T-cell (primary cell): ENCODE measurements around the gene ST3GAL2. TPM values are rescaled to one million over a fixed set of nuclear protein-coding genes. Genes with fewer than 3 reads are reported as not detected.
"Not testable (repeated sequence)": the region's sequence is repeated elsewhere in the genome, so short reads cannot be mapped to it uniquely, and the experiment has no call there.

Source experiments
- ATAC-seq, 4 experiments: fragments of 200-7000 bp in 3 of 4; fragments of 150-1000 bp in 1 of 4; cut with Tn5 transposase; replicated peaks in 1 of 4; 1 replicate in 3 of 4; 2 replicates in 1 of 4; pipeline ENCODE4 v1.10.0; 2021; ENCODE audit warnings: moderate library complexity in 3 of 4, mild to moderate bottlenecking in 2 of 4, moderate number of reproducible peaks in 1 of 4
- CTCF ChIA-PET, 2 donors: fragments of 300-600 bp; sonication (Branson Sonifier 250); formaldehyde crosslinking; loops; one replicate each; lab custom pipeline; 2022; ENCODE audit warnings: antibody characterized with exemption in 2 of 2; lab: Charles Lee
- POLR2A ChIA-PET, 2 donors: fragments of 300-600 bp; sonication (Branson Sonifier 250); formaldehyde crosslinking; loops; one replicate each; lab custom pipeline; 2022; ENCODE audit warnings: antibody characterized with exemption in 2 of 2; lab: Charles Lee
- DNase-seq, 35 experiments: peaks; one replicate each; pipeline versions ENCODE4 v3.0.0 to v3.0.0-alpha.2; 2013 to 2023
- H3K27ac ChIP-seq: one replicate; pipeline ENCODE4 v1.5.1; 2013; ENCODE audit warnings: low read length
- H3K27me3 ChIP-seq, 2 experiments: replicated peaks in 1 of 2; 1 replicate in 1 of 2; 2 replicates in 1 of 2; pipeline versions ENCODE4 v1.6.1 to v1.7.0; 2013; ENCODE audit warnings: low read length in 1 of 2, mixed read lengths in 1 of 2; ENCODE audit not compliant: control insufficient read depth in 2 of 2, insufficient read depth in 2 of 2; ENCODE audit errors: extremely low read depth in 1 of 2
- H3K36me3 ChIP-seq, 2 donors: 1 replicate in 1 of 2; 2 replicates in 1 of 2; pipeline versions ENCODE4 v1.6.1 to v1.7.0; 2013; ENCODE audit warnings: low read length in 1 of 2; ENCODE audit not compliant: control insufficient read depth in 2 of 2, insufficient read depth in 1 of 2; ENCODE audit errors: extremely low read depth in 1 of 2
- H3K4me1 ChIP-seq, 2 experiments: 1 replicate in 1 of 2; 2 replicates in 1 of 2; pipeline versions ENCODE4 v1.6.1 to v1.7.0; 2013; ENCODE audit warnings: low read length in 2 of 2, mixed read lengths in 1 of 2; ENCODE audit not compliant: insufficient read depth in 2 of 2, control insufficient read depth in 1 of 2; ENCODE audit errors: extremely low read depth in 1 of 2
- H3K4me3 ChIP-seq, 2 donors: 1 replicate in 1 of 2; 2 replicates in 1 of 2; pipeline versions ENCODE4 v1.5.1 to v1.7.0; 2013; ENCODE audit warnings: mild to moderate bottlenecking in 2 of 2, low read length in 1 of 2, moderate library complexity in 1 of 2; ENCODE audit not compliant: control insufficient read depth in 1 of 2; ENCODE audit errors: extremely low read depth in 1 of 2
- H3K9me3 ChIP-seq: 2 replicates; pipeline ENCODE4 v1.7.0; 2013
- H3K27ac Mint-ChIP-seq, 2 donors: one replicate each; pipeline ENCODE4 v1.8.0; 2020 to 2021; ENCODE audit warnings: mild to moderate bottlenecking in 2 of 2, mixed read lengths in 2 of 2
- H3K27me3 Mint-ChIP-seq, 2 donors: one replicate each; pipeline ENCODE4 v1.8.0; 2021 to 2022; ENCODE audit warnings: mixed read lengths in 2 of 2
- H3K36me3 Mint-ChIP-seq: one replicate; pipeline ENCODE4 v1.8.0; 2021; ENCODE audit warnings: mixed read lengths
- H3K4me1 Mint-ChIP-seq, 3 donors: one replicate each; pipeline ENCODE4 v1.8.0; 2020 to 2022; ENCODE audit warnings: mixed read lengths in 3 of 3, mild to moderate bottlenecking in 1 of 3
- H3K4me3 Mint-ChIP-seq, 3 donors: one replicate each; pipeline ENCODE4 v1.8.0; 2020 to 2022; ENCODE audit warnings: mild to moderate bottlenecking in 3 of 3, mixed read lengths in 3 of 3, moderate library complexity in 3 of 3
- H3K9me3 Mint-ChIP-seq, 3 donors: one replicate each; pipeline ENCODE4 v1.8.0; 2020 to 2022; ENCODE audit warnings: mixed read lengths in 3 of 3
- WGBS: methylation state at CpG from one replicate; pipeline ENCODE4 v1.1.5; 2013; ENCODE audit warnings: missing lambda C conversion rate; ENCODE audit not compliant: insufficient coverage; 5-methylcytosine and 5-hydroxymethylcytosine counted together
- total RNA-seq, 35 experiments: library from RNA in 6 of 35; stranded (reverse) in 6 of 35; fragments of 120-200 nt in 1 of 35; gene quantifications; one replicate each; pipeline versions ENCODE4 v1.2.1 to v1.2.4 and lab custom pipeline; 2013 to 2026

The ST3GAL2 gene
- total RNA-seq, 5 donors from 2014 or later (not counting 1 experiment from before 2014, with no cell fraction given) = 18.9 to 35.1 (median 30.2) TPM

DNA sequence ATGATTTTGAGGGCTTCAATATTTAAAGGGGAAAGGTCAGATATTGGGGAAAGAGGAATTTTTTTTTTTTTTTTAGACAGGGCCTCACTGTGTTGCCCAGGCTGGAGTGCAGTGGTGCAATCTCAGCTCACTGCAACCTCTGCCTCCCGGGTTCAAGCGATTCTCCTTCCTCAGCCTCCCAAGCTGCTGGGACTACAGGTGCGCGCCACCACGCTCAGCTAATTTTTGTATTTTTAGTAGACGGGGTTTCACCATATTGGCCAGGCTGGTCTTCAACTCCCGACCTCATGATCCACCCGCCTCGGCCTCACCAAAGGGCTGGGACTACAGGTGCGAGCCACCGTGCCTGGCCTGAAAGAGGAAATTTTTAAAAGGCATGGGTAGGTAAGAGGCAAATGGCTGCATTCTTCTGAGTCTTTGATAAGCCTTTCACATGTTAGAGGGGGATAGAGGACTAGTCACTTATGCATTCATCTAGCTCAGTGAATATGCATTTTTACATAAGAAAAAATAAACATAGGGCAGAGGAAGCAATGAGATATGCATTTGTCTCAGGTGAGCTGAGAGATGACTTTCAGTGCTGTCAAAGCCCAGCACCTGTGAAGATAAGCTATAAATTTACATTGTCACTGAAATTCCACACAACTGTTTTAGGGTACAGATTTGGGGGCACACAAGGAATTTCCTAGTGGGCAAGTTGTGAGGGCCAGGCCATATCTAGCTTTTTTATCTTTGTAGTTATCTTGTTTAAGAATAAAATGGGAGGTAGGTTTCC, 14.4 kb upstream of the ST3GAL2 start:
- peaks cover 0 to 2% of the 10 kb centered on the region in 2 experiments for H3K27me3 ChIP-seq
- POLR2A ChIA-PET = interaction anchor here (0.6 to 1.5 kb wide), 6 partner anchors 52 to 84 kb away, joined by 3 to 11 read pairs (median 5); partner anchors contain the start of gene COG4 (in 1 of the 2)
- no peaks in the 10 kb centered on the region for H3K9me3 Mint-ChIP-seq
- H3K9me3 ChIP-seq = no peaks in the 10 kb centered on the region
- peak overlapping the region; percentile 85 to 91 for H3K27ac Mint-ChIP-seq
- no peaks in the 10 kb centered on the region for H3K27me3 Mint-ChIP-seq
- no peaks in the 10 kb centered on the region for H3K36me3 Mint-ChIP-seq
- no peaks in the 10 kb centered on the region for H3K36me3 ChIP-seq
- H3K4me1 Mint-ChIP-seq = peaks cover 18 to 32% (median 28%) of the 10 kb centered on the region in 3 donors
- H3K4me1 ChIP-seq = peaks cover 7 to 23% of the 10 kb centered on the region in 2 experiments
- DNase-seq = no peak
- no peak for ATAC-seq
- H3K4me3 Mint-ChIP-seq = peak overlapping the region; percentile 84 to 91 (median 87)
- peak overlapping the region; percentile 92 for H3K27ac ChIP-seq
- peak overlapping the region; percentile 93 to 98 for H3K4me3 ChIP-seq
- CTCF ChIA-PET = interaction anchor here in 1 of 2 donors (0.6 to 1.9 kb wide), 6 partner anchors 36 to 301 kb away, joined by 3 to 6 read pairs (median 4); partner anchors contain the start of gene COG4
- WGBS = 90% methylated on average over 5 of the region's 11 CpGs

DNA sequence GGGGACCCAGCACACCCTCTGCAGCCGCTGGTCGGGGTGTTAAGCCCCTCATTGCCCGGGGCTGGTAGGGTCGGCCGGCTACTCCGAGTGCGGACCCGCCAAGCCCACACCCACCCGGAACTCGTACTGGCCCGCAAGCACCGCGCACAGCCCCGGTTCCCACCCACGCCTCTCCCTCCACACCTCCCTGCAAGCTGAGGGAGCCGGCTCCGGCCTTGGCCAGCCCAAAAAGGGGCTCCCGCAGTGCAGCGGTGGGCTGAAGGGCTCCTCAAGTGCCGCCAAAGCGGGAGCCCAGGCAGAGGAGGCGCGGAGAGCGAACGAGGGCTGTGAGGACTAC, 12.1 kb upstream of the ST3GAL2 start:
- not testable (repeated sequence) for H3K4me3 Mint-ChIP-seq, H3K27me3 Mint-ChIP-seq

DNA sequence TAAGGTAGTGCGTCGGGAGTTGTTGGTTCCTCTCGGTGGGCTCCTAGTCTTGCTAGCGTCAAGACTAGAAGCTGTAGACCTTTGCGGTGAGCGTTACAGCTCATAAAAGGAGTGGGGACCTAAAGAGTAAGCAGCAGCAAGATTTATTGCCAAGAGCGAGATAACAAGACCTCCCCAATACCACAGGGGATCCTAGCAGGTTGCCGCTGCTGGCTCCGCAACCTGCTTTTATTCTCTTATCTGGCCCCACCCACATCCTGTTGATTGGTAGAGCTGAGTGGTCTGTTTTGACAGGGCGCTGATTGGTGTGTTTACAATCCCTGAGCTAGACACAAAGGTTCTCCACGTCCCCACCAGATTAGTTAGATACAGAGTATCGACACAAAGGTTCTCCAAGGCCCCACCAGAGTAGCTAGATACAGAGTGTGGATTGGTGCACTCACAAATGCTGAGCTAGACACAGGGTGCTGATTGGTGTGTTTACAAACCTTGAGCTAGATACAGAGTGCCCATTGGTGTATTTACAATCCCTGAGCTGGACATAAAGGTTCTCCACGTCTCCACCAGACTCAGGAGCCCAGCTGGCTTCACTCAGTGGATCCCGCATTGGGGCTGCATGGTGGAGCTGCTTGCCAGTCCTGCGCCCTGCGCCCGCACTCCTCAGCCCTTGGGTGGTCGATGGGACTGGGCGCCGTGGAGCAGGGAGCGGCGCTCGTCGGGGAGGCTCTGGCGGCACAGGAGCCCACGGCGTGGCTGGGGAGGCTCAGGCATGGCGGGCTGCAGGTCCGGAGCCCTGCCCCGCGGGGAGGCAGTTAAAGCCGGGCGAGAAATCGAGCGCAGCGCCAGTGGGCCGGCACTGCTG, 11.5 kb upstream of the ST3GAL2 start:
- H3K9me3 Mint-ChIP-seq, H3K4me3 Mint-ChIP-seq, POLR2A ChIA-PET, H3K4me3 ChIP-seq, H3K27me3 ChIP-seq, H3K27ac ChIP-seq, ATAC-seq, H3K27me3 Mint-ChIP-seq, H3K36me3 ChIP-seq, DNase-seq, H3K27ac Mint-ChIP-seq, H3K9me3 ChIP-seq, H3K36me3 Mint-ChIP-seq: not testable (repeated sequence)
- 89% methylated on average over 28 of the region's 37 CpGs for WGBS
- peaks cover 11 to 21% (median 15%) of the 10 kb centered on the region in 3 donors for H3K4me1 Mint-ChIP-seq
- H3K4me1 ChIP-seq = peaks cover 7 to 16% of the 10 kb centered on the region in 2 experiments
- CTCF ChIA-PET = interaction anchor here in 1 of 2 donors (0.6 kb wide), 1 partner anchor 42 kb away, joined by 4 read pairs; no protein-coding TSS in a partner anchor

More for the DNA sequence above, 12.1 kb upstream of the ST3GAL2 start:
- CTCF ChIA-PET, DNase-seq, H3K36me3 Mint-ChIP-seq, POLR2A ChIA-PET, ATAC-seq, H3K27ac Mint-ChIP-seq, H3K27me3 ChIP-seq, H3K9me3 ChIP-seq, H3K36me3 ChIP-seq, H3K9me3 Mint-ChIP-seq, H3K4me3 ChIP-seq, H3K27ac ChIP-seq: not testable (repeated sequence)
- peaks cover 7 to 22% of the 10 kb centered on the region in 2 experiments for H3K4me1 ChIP-seq
- peaks cover 13 to 25% (median 19%) of the 10 kb centered on the region in 3 donors for H3K4me1 Mint-ChIP-seq
- 63% methylated on average over 14 of the region's 25 CpGs for WGBS

DNA sequence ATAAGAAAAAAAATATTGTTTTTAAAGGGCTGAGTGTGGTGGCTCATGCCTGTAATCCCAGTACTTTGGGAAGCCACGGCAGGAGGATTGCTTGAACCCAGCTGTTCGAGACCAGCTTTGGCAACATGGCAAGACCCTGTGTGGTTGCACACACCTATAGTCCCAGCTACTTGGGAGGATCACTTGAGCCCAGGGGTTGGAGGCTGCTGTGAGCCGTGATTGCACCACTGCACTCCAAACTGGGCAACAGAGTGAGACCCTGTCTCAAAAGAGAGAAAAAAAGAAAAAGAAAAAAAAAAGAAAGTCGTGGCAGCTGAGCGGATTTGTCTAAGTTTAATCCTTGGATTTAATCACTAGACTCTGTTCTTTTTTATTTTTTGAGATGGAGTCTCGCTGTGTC, 9.2 kb upstream of the ST3GAL2 start:
- CTCF ChIA-PET = no interaction called here
- POLR2A ChIA-PET = no interaction called here
- ATAC-seq = no peak
- no peaks in the 10 kb centered on the region for H3K9me3 ChIP-seq
- H3K36me3 ChIP-seq = no peaks in the 10 kb centered on the region
- Mint-ChIP-seq H3K4me1 (peaks cover 0 to 9% (median 6%) of the 10 kb centered on the region in 3 donors), H3K27ac (no peak overlapping the region), H3K9me3 (no peaks in the 10 kb centered on the region), H3K36me3 (no peaks in the 10 kb centered on the region), H3K4me3 (no peak overlapping the region), H3K27me3 (no peaks in the 10 kb centered on the region)
- peaks cover 0 to 2% of the 10 kb centered on the region in 2 experiments for H3K27me3 ChIP-seq
- 89% methylated on average over 5 of the region's 6 CpGs for WGBS
- H3K4me3 ChIP-seq = no peak overlapping the region
- H3K27ac ChIP-seq = no peak overlapping the region
- no peaks in the 10 kb centered on the region for H3K4me1 ChIP-seq
- DNase-seq = no peak

DNA sequence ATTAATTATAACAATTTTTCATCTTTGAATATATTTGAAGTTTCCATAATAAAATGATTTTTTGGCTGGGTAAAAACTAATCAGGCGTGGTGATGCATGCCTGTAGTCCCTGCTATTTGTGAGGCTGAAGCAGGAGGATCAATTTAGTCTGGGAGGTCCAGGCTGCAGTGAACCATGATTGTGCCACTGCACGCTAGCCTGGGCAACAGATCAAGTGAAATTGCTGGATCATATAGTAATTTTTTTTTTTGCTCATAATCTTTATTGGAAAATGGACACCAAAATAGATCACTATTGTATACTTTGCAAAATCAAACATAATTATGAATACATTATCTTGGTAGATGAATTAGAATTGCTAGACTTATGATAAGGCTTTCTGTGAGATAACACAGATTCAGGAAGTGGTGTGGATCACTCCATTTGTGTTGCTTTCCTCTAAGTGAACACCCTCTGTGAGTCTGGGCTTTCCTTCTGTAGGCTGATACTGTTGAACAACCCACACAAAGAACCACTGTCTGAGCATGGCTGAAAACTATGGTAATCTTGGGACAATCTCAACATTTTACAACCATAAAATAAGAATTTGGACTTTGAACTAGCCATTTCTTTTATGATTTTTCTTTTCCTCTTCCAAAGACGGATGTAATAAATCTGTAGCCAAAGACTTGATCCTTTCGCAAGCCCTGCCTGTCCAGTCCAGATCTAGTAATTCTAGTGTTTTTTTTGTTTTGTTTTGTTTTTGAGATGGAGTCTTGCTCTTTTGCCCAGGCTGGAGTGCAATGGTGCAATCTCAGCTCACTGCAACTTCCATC, 5.6 kb upstream of the ST3GAL2 start:
- DNase-seq (no peak), ATAC-seq (no peak)
- Histone ChIP-seq H3K27ac (no peak overlapping the region), H3K4me3 (no peak overlapping the region), H3K36me3 (no peaks in the 10 kb centered on the region), H3K9me3 (no peaks in the 10 kb centered on the region), H3K4me1 (peaks cover 0 to 6% of the 10 kb centered on the region in 2 experiments), H3K27me3 (no peaks in the 10 kb centered on the region)
- Mint-ChIP-seq H3K27ac (no peak overlapping the region), H3K4me3 (no peak overlapping the region), H3K27me3 (no peaks in the 10 kb centered on the region), H3K4me1 (peaks cover 0 to 8% (median under 1%) of the 10 kb centered on the region in 3 donors), H3K36me3 (no peaks in the 10 kb centered on the region), H3K9me3 (no peaks in the 10 kb centered on the region)
- ChIA-PET CTCF (no interaction called here), POLR2A (no interaction called here)
- WGBS = 86% methylated on average over 1 of the region's 4 CpGs

DNA sequence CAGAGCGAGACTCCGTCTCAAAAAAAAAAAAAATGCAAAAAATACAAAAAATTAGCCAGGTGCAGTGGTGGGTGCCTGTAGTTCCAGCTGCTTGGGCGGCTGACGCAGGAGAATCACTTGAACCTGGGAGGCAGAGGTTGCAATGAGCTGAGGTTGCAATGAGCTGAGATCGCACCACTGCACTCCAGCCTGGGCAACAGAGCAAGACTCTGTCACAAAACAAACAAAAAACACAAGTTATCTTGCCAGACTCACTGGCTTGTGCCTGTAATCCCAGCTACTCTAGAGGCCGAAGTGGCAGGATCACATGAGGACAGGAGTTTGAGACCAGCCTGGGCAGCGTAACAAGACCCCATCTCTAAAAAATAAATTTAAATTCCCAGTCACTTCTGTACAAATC, 3.4 kb upstream of the ST3GAL2 start:
- no peaks in the 10 kb centered on the region for H3K27me3 Mint-ChIP-seq
- 86% methylated on average over 3 of the region's 7 CpGs for WGBS
- no peaks in the 10 kb centered on the region for H3K36me3 ChIP-seq
- POLR2A ChIA-PET = no interaction called here
- H3K4me1 ChIP-seq = peaks cover 7 to 19% of the 10 kb centered on the region in 2 experiments
- no peaks in the 10 kb centered on the region for H3K27me3 ChIP-seq
- no peak overlapping the region for H3K27ac Mint-ChIP-seq
- no peak overlapping the region for H3K4me3 ChIP-seq
- no peaks in the 10 kb centered on the region for H3K9me3 ChIP-seq
- no peaks in the 10 kb centered on the region for H3K9me3 Mint-ChIP-seq
- DNase-seq (no peak), ATAC-seq (no peak)
- H3K4me1 Mint-ChIP-seq = peaks cover 11 to 23% (median 14%) of the 10 kb centered on the region in 3 donors
- no peak overlapping the region for H3K4me3 Mint-ChIP-seq
- H3K27ac ChIP-seq = no peak overlapping the region
- CTCF ChIA-PET = no interaction called here
- H3K36me3 Mint-ChIP-seq = no peaks in the 10 kb centered on the region
